GM20000 (cell line): ENCODE measurements around the gene HDAC4.

Experiments
- DNase-seq: peaks from one replicate; pipeline ENCODE4 v3.0.0; 2012; ENCODE audit warnings: low spot score
- TF ChIP-seq, protein P1 (sequence below): IDR thresholded peaks from 2 replicates; pipeline ENCODE4 v1.5.1; 2012; ENCODE audit warnings: mild to moderate bottlenecking, control low read depth; ENCODE audit errors: extremely low read depth, missing control alignments

The HDAC4 gene

DNA sequence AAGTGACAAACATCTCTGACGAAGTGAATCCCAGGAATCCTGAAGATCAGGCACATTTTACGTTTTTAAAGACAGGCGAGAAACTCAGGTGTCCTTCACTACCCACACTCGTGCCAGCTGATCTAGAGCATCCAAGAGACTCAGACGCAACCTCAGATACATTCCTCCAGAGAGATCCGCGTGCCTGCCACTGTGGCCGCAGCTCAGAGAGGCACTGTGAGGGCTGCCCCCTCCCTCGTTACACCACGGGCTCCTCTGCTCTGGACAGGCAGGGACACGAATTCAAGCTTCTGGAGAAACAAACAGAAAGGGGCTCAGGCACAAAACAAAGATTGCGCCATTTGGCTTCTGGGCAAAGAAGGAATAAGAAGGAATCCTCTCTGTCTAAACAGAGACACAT lies 268.0 kb downstream of the HDAC4 start:
- DNase-seq, result no peak
- TF ChIP-seq, protein P1, sequence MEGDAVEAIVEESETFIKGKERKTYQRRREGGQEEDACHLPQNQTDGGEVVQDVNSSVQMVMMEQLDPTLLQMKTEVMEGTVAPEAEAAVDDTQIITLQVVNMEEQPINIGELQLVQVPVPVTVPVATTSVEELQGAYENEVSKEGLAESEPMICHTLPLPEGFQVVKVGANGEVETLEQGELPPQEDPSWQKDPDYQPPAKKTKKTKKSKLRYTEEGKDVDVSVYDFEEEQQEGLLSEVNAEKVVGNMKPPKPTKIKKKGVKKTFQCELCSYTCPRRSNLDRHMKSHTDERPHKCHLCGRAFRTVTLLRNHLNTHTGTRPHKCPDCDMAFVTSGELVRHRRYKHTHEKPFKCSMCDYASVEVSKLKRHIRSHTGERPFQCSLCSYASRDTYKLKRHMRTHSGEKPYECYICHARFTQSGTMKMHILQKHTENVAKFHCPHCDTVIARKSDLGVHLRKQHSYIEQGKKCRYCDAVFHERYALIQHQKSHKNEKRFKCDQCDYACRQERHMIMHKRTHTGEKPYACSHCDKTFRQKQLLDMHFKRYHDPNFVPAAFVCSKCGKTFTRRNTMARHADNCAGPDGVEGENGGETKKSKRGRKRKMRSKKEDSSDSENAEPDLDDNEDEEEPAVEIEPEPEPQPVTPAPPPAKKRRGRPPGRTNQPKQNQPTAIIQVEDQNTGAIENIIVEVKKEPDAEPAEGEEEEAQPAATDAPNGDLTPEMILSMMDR, result no peak

DNA sequence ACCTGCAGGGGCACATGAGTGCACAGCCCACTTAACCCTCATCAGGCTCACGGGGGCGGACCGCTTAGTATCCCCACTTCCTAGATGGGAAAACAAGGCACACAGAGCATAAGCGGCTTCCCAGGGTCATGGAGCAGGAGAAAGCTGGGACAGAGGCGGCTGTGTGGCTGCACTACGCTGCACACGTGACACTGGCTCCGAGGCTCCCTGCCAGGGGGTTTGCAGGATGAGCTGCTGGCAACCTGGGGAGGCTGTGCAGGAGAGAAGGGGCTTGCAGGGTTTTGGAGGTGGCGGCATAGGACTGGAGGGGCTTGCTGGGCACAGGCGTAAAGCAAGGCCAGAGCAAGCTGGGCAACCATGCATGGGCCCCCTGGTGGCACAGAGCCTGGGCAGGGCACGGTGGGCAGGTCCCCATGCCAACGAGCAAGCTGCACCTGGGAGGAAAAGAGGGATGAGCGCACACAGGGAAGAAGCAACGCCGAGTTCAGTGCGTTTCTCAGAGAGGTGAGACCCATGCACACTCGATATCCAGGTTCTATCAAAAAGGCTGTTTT lies 268.6 kb downstream of the HDAC4 start:
- TF ChIP-seq, protein P1, result no peak
- DNase-seq, result no peak

DNA sequence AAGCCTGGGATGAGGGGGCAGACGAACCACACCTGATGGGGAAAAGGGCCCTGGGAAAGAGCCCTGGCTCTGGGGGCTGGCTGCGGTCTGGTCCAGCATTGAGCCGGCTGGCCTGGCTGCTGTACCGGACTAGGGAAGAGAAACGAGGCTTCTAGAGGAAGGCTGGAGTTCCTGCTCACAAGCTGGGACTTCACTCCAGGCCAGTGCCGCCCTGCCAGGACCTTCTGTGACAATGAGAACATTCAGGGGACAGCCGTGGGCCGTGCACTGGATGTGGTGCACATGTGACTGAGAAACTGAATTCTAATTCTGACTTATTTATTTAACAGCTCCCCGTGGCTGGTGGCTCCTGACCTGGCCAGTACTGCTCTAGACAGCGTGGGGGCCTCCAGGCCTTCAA lies 269.3 kb downstream of the HDAC4 start:
- TF ChIP-seq, protein P1, result no peak
- DNase-seq, result no peak

DNA sequence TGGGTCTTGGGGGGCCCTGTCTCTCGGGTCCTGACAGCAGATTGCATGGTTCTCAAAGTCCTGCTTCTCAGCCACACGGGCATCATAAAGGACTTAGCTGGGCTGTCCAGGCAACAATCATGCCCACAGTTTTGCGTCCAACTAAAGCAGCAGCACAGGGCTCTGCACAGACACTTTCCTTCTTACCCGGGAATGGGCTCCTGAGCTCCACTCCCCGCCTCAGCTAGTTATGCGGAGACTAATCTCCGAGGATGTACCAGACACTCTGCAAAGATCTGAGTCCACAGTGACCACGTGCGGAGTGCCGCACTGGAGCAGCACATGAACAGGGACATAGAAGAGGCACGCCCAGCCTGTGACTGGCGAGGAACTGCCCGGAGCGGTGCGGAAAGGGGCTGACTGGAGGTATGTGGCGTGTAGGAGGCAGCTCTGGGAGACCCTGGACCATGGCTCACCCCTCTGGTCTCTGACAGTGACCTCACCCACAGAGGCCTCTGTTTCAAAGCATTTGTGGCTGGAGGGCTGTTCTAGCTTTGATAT lies 270.0 kb downstream of the HDAC4 start:
- DNase-seq, result no peak
- TF ChIP-seq, protein P1, result no peak

DNA sequence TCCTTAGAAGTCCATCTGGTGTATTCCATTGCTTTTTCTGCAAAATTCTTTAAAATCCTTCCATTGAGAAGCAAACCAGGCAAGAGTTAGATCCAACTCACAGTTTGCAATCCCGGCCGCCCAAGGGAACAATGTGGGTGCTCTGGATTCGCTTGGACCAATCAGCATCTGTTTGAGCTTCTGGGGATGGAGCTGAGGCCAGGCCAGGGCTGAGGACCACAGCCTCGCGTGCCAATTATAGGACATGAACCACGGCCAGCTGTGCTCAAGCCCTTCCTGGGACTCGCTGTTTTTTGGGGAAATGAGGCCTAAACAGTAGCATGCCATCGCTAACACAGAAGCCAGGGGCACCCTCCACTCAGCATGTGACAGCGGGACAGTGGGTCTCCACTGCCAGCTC lies 270.8 kb downstream of the HDAC4 start:
- TF ChIP-seq, protein P1, result no peak
- no peak for DNase-seq

DNA sequence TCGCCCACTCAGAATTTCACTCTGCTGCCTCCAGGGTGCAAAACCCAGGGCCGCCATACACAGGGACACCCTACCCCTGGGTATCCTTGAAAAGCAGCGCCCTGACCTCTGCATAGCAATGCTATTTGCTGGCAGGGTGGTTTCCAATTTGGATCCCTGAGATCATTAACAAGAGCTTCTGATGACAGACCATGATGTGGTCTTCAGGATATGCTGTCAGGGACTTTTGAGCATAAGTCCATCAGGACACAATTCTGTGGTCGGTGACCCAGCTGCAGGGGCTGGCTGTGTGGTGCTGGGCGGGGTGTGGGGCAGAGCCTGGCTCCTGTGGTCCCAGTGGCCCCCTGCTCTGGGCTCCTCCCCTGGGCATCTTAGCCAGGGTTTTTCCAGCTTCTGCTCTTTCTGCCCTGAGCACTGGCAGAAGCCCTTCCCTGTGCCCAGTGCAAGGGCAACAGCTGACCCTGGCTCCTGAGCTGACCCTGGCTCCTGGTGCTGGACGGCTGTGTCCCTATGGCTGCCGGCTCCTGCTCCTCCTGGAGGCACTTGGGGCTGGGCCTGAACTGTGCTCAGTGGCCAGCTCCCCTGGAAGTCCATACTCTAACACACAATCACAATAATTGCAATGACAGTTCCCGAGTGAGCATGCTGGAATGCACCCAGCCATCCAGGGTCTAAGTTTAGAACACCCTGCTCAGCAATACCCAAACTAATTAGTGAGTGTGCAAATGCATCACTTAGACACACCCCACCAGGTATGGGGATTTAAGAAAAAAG lies 271.5 kb downstream of the HDAC4 start:
- TF ChIP-seq, protein P1, result no peak
- DNase-seq, result no peak

DNA sequence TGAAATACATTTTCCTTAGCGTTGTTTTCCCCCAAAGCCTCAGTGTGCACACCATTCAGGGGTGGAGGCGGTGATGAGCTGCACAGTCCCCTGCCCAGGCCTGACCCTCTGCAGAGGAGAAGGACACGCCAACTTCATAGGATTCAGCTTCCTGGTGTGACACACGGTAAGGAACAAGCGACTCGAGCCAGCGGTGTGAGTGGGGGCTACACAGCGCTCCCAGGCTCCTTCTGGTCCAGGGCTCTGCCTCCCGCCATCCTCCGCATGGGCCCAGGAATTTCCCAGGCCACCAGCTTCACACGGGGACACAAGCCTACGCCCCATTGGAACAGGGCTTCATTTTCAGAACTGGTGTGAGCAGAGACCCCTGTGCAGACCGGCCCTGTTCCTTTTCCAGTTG lies 272.1 kb downstream of the HDAC4 start:
- DNase-seq, result no peak
- TF ChIP-seq, protein P1, result no peak
